B cell (primary cell): Measurements from ENCODE around the gene PRKACA.

Source experiments
- EZH2 ChIP-seq: IDR thresholded peaks from 2 replicates; pipeline ENCODE4 v1.6.1; 2012; ENCODE audit warnings: borderline replicate concordance, low read depth, mild to moderate bottlenecking, moderate library complexity, low read length; ENCODE audit not compliant: insufficient read depth, poor library complexity, severe bottlenecking
- TF ChIP-seq, protein P1 (sequence below): fragments of 200-600 bp; IDR thresholded peaks from one replicate; pipeline ENCODE4 v1.8.0; 2022; ENCODE audit warnings: antibody characterized with exemption, mild to moderate bottlenecking

DNA sequence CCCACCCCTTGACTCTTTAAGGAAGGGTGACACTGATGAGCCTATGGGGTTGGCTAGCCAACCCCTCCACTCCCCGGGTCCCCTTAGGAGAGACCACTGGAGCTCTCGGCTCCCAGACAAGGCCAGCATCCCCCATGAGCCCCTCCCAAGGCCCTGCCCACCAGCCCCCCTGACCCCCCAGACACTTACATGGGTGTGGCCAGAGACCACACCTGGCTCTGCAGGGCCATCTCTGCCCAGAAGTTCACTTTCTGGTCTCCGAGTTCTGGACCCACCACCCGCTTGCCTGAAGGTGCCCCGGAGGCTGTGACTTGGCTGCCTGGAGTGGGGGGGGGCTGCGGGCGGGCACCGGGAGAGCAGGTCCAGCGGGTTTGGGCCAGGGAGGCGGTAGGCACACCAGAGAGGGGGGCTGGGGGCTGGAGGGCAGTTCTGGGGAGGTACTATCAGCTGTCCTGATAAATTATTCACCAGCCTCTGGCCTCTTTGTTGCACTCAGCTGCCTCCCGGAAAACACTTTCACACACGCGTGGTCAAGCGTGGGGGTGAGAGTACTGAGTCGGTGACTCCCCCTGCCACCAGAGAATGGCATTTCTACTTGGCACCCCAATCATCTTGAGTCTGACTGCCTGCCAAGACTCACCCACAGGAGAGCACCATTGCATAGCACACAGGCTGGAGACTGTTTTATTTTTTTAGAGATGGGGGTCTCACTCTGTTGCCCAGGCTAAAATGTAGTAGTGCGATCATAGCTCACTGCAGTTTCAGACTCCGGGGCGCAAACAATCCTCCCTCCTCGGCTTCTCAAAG is 55.6 kb downstream of the PRKACA start, which contains the start of gene PALM3:
- TF ChIP-seq, protein P1, sequence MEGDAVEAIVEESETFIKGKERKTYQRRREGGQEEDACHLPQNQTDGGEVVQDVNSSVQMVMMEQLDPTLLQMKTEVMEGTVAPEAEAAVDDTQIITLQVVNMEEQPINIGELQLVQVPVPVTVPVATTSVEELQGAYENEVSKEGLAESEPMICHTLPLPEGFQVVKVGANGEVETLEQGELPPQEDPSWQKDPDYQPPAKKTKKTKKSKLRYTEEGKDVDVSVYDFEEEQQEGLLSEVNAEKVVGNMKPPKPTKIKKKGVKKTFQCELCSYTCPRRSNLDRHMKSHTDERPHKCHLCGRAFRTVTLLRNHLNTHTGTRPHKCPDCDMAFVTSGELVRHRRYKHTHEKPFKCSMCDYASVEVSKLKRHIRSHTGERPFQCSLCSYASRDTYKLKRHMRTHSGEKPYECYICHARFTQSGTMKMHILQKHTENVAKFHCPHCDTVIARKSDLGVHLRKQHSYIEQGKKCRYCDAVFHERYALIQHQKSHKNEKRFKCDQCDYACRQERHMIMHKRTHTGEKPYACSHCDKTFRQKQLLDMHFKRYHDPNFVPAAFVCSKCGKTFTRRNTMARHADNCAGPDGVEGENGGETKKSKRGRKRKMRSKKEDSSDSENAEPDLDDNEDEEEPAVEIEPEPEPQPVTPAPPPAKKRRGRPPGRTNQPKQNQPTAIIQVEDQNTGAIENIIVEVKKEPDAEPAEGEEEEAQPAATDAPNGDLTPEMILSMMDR: no peak
- no peak for TF ChIP-seq EZH2
